Hepatocyte (in vitro differentiated cells): Measurements from ENCODE around the gene TRPM1.

ENCODE experiments used
- EZH2 ChIP-seq: fragments of 200-600 bp; sonication (generic); IDR thresholded peaks from 2 replicates; pipeline ENCODE4 v1.6.1; 2016; ENCODE audit warnings: antibody characterized with exemption, mild to moderate bottlenecking, borderline replicate concordance
- EZH2phosphoT487 ChIP-seq: fragments of 200-600 bp; sonication (generic); IDR thresholded peaks from one replicate; pipeline ENCODE4 v1.6.1; 2018; ENCODE audit warnings: antibody characterized with exemption, mild to moderate bottlenecking, low read depth, moderate library complexity; ENCODE audit not compliant: unreplicated experiment, severe bottlenecking
- TF ChIP-seq, protein P1 (sequence below): fragments of 200-600 bp; sonication (generic); IDR thresholded peaks from 2 replicates; pipeline ENCODE4 v1.5.1; 2016; ENCODE audit warnings: antibody characterized with exemption, mild to moderate bottlenecking; ENCODE audit not compliant: poor library complexity

DNA sequence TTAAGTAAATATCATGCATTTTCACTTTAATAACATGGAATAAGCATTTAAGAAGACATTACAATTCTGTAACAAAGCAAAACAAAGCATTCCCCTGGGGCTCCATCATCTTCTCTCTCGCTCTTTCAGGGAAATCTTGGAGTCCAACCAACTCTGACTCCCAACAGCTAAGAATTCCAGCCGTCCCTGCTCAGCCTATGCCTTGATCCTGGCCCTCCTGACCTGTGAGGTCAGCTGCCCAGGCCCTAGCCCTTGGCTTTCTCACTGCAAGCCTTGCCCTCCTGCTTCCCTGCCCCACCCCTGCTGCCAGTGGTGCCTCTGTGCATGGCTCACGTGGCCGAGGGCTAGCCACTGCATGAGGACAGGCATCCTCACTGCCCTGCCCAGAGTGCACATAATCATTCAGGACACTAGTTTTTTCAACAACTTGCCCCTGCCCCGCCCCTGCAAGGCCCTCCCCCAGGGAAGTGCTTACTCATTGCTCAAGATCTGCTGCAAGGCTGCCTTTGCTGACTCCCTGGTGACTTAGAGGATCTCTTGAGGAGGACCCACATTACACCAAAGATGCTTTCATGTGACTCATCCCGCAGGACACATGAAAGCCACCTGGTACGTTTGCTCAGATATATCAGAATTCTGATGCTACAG is 147.7 kb downstream of the TRPM1 start:
- TF ChIP-seq EZH2 (no peak), EZH2phosphoT487 (no peak)
- TF ChIP-seq, protein P1, sequence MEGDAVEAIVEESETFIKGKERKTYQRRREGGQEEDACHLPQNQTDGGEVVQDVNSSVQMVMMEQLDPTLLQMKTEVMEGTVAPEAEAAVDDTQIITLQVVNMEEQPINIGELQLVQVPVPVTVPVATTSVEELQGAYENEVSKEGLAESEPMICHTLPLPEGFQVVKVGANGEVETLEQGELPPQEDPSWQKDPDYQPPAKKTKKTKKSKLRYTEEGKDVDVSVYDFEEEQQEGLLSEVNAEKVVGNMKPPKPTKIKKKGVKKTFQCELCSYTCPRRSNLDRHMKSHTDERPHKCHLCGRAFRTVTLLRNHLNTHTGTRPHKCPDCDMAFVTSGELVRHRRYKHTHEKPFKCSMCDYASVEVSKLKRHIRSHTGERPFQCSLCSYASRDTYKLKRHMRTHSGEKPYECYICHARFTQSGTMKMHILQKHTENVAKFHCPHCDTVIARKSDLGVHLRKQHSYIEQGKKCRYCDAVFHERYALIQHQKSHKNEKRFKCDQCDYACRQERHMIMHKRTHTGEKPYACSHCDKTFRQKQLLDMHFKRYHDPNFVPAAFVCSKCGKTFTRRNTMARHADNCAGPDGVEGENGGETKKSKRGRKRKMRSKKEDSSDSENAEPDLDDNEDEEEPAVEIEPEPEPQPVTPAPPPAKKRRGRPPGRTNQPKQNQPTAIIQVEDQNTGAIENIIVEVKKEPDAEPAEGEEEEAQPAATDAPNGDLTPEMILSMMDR, result no peak
